Measurements from ENCODE around the gene C6orf141.
"Not testable (repeated sequence)": the region's sequence is repeated elsewhere in the genome, so short reads cannot be mapped to it uniquely, and the experiment has no call there.

The C6orf141 gene

DNA sequence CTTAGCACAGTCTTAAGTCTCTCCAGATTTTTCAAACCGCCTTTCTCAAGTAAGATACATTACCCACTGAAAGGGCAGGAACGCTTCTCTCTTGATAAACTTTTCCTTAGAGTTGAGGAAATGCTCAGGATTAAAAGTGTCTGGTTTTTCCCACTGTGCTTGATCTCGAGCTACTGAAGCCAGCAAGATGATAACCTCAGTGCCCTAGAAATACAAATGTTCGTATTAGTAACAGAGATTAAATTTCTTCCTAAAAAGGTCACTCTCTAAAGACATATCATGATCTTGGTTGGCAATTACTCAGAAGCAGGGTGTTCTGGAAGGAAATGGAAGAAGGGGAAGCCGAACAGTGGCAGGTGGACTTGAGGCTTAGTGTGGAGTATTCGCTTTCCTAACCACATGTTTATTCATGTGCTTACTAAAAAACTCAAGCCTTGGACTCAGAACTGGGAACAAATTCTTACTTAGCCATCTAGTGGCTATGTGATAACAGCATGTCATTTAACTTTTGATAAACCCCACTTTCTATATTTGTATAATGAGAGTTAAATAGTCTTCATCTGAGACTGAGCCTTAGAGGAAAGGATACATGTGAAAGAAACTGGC lies 20.1 kb downstream of the C6orf141 start:
- DNase-seq (ENCODE audit: low read depth in 2 of 2), result no peak

DNA sequence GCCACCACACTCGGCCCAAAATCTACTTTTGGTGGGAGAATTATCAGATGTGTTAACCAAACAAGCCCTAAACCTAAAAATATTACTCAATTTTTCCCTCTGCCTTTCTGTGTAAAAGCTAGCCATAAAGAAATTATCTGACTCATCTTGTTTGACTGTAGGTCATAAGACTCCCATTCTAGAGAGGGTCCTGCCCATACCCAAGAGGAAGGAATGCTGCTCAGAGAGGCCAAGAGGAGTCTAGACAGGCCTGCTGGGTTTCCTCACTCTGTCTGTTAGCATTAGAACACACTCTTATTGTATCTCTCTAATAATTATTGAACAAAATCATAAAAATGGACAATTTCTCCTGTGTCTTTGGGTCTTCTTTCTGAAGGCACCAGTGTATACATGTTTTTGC lies 26.1 kb downstream of the C6orf141 start:
- no peak for DNase-seq (ENCODE audit: low read depth in 2 of 2)

DNA sequence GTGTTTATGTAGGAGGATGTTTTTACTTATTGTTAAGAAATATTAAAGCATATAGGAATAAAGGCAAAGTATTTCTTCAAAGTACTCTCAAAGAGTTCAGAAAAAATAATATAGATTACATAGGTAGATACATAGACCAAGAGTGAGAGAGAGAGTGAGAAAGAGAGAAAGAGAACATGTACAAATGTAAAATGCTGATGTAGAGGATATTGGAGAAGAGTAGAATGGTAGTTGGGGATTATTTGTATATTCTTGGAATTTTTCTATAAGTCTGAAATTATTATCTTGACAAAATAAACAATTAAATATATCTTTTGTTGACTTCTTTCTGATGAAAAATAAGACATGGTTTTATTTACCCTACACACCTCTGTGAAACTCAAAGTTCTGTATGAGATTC lies 29.2 kb downstream of the C6orf141 start:
- DNase-seq (ENCODE audit: low read depth in 2 of 2), result no peak

DNA sequence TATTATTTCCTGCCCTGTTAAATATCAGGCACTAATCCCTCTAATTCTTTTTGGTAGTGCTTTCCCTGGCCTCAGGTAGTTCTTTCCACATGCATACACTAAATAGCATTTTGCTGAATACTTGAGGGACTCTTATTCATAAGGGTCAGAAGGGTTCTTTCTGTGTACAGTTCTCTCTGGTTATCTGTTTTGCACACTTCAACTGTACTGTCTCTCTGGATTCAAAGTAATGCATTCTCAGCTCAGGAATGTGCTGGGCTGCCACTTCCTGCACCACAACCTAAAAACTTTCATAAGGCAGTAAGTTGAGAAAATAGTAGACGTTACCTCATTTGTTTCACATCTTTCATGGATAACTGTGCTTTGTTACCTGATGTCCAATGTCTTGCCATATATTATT lies 32.1 kb downstream of the C6orf141 start:
- DNase-seq (ENCODE audit: low read depth in 2 of 2), result no peak

DNA sequence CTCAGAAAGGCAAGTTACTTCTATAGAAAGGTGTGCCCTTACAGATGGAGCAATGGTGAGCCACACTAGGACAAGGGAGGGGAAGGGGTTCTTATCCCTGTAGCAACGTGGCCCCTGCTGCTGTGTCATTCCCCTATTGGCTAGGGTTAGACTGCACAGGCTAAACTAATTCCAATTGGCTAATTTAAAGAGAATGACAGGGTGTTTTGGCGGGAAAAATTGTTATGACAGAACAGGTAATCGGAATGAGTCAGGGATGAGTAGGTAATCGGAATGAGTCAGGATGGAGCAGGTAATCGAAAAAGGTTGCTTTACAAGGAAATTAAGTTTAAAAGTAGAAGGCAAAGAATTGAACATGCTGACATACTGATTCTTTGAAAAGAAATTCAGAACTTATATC lies 36.8 kb downstream of the C6orf141 start:
- not testable (repeated sequence) for DNase-seq (ENCODE audit: low read depth in 2 of 2)

All from stimulated activated CD8-positive, alpha-beta memory T cell treated with anti-CD3 and anti-CD28 coated beads, Interleukin-7, amount 100 ng/mL, for 1 hour (primary cell).